D721Med (cell line): ENCODE data around the gene IGSF9.

Experiments used
- DNase-seq: peaks from one replicate; pipeline ENCODE4 v3.0.0; 2011; ENCODE audit warnings: low spot score; ENCODE audit not compliant: insufficient read length
- FAIRE-seq: peaks from 2 replicates; lab custom pipeline; 2011; peaks lifted over from hg19 to GRCh38; lab: Jason Lieb, UNC
- TF ChIP-seq, protein P1 (sequence below): IDR thresholded peaks from 2 replicates; pipeline ENCODE4 v1.5.1; 2012; ENCODE audit warnings: mild to moderate bottlenecking, control low read depth; ENCODE audit not compliant: insufficient read depth; ENCODE audit errors: missing control alignments

Gene IGSF9

GRCh38 chr1:159964144-159964543 is 18.7 kb upstream of the IGSF9 start:
- DNase-seq (no peak), FAIRE-seq (no peak)
- TF ChIP-seq, protein P1, sequence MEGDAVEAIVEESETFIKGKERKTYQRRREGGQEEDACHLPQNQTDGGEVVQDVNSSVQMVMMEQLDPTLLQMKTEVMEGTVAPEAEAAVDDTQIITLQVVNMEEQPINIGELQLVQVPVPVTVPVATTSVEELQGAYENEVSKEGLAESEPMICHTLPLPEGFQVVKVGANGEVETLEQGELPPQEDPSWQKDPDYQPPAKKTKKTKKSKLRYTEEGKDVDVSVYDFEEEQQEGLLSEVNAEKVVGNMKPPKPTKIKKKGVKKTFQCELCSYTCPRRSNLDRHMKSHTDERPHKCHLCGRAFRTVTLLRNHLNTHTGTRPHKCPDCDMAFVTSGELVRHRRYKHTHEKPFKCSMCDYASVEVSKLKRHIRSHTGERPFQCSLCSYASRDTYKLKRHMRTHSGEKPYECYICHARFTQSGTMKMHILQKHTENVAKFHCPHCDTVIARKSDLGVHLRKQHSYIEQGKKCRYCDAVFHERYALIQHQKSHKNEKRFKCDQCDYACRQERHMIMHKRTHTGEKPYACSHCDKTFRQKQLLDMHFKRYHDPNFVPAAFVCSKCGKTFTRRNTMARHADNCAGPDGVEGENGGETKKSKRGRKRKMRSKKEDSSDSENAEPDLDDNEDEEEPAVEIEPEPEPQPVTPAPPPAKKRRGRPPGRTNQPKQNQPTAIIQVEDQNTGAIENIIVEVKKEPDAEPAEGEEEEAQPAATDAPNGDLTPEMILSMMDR: no peak

GRCh38 chr1:159962176-159962575 is 16.8 kb upstream of the IGSF9 start:
- DNase-seq (no peak), FAIRE-seq (no peak)
- TF ChIP-seq, protein P1: no peak

DNA sequence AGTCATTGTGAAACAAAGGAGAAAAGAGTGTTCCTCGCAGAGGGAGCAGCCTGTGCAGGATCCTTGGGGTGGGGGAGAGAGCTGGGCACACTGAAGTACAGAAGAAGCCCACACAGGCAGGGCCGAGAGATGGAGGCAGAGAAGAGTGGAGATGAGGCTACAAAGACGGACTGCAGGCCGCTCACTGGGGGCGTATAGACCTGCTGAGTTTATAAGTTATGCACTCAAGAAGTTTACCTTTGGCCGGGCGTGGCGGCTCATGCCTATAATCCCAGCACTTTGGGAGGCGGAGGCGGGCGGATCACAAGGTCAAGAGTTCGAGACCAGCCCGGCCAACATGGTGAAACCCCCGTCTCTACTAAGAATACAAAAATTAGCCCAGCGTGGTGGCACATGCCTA is 16.2 kb upstream of the IGSF9 start:
- DNase-seq: no peak
- TF ChIP-seq, protein P1: no peak
- FAIRE-seq: no peak

- no peak for FAIRE-seq
- no peak for DNase-seq
- TF ChIP-seq, protein P1: no peak
Measured at GRCh38 chr1:159960721-159961381, 15.4 kb upstream of the IGSF9 start.

GRCh38 chr1:159959451-159959850 is 14.0 kb upstream of the IGSF9 start:
- DNase-seq: no peak
- TF ChIP-seq, protein P1: no peak
- FAIRE-seq: no peak

DNA sequence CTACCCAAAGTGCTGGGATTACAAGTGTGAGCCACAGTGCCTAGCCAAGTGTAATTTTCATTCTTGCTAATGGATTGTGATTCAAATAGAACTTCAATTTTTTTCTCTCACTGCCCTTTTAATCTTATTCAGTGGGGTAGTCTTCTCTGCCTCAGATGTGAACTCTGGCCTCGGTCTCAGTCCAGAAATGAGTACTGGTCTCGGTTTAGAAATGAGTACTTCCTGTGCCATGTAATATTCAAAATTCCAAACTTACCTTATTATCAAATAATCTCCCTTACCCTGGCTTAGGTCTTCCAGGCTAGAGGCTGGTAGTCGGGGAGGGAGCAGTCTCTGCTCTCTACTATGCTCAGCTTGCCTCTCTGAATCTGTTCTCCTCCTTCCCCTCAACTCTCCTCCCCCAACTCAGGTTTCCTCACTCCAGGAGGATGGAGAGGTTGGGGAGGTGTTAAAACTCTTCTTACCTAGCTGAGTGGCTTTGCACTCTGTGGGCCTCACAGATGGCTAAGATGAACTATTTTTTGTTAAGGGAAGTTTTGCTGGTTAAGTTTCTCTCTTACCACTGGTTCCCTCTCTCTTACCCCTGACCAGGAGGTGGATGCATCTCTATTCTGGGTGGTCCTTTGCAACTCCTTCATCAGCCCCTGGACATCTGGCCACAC is 13.4 kb upstream of the IGSF9 start:
- FAIRE-seq (no peak), DNase-seq (no peak)
- TF ChIP-seq, protein P1: no peak

- DNase-seq (no peak), FAIRE-seq (no peak)
Measured at GRCh38 chr1:159957824-159958268, 12.4 kb upstream of the IGSF9 start.

More at GRCh38 chr1:159957824-159958268, 12.4 kb upstream of the IGSF9 start:
- TF ChIP-seq, protein P1: no peak
